ENCODE data around the gene LZTR1. TPM values are rescaled to one million over a fixed set of nuclear protein-coding genes. Genes with fewer than 3 reads are reported as not detected.
"Not testable (repeated sequence)": the region's sequence is repeated elsewhere in the genome, so short reads cannot be mapped to it uniquely, and the experiment has no call there.

Gene LZTR1
- total RNA-seq, 3 donors from 2014 or later, result 37.6 to 59.0 (median 46.2) TPM

DNA sequence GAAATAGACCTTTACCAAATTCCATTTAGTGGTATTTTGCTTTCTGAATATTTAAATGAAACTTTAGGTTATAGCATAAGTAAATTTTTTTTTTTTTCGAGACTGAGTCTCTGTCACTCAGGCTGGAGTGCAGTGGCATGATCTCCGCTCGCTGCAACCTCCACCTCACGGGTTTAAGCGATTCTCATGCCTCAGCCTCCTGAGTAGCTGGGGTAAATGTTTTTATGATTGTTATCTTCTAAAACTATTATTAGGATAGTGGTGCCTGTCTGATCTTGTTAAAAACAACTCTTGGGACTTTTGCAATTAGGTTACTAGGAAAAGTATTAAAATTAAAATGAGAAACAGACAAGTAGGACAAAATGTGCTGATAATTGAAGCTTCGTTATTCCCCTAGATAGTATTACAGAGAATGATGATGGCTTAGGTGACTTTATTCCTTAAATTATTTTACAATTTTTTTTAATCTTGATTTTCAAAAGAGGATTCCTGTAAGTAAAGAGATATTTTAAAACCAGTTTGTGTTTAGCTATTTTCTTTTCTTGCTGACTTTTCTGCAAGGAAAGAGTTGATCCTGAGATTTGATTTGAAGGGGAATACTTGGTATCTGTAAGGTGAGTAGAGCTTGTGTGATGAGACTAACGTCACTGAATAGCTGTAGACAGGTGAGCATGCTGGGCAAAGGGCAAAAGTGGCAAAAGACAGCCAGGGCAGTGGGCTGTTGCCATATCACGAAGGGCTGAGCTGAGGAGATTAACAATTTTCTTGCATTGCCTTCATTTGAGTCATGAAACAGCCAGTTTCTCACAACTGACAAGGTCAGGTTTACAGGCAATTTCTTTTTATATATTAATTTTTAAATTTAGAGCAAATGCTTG is 44.1 kb upstream of the LZTR1 start:
- TF ChIP-seq POLR2A (IDR thresholded peaks at IDR 0.05), result no peak
- TF ChIP-seq POLR2AphosphoS5 (IDR thresholded peaks at IDR 0.05), result no peak
- TF ChIP-seq, protein P1, sequence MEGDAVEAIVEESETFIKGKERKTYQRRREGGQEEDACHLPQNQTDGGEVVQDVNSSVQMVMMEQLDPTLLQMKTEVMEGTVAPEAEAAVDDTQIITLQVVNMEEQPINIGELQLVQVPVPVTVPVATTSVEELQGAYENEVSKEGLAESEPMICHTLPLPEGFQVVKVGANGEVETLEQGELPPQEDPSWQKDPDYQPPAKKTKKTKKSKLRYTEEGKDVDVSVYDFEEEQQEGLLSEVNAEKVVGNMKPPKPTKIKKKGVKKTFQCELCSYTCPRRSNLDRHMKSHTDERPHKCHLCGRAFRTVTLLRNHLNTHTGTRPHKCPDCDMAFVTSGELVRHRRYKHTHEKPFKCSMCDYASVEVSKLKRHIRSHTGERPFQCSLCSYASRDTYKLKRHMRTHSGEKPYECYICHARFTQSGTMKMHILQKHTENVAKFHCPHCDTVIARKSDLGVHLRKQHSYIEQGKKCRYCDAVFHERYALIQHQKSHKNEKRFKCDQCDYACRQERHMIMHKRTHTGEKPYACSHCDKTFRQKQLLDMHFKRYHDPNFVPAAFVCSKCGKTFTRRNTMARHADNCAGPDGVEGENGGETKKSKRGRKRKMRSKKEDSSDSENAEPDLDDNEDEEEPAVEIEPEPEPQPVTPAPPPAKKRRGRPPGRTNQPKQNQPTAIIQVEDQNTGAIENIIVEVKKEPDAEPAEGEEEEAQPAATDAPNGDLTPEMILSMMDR (IDR thresholded peaks at IDR 0.05), result no peak
- Histone ChIP-seq H3K4me3 (no peak overlapping the region), H3K27me3 (no peaks in the 10 kb centered on the region), H3K36me3 (no peaks in the 10 kb centered on the region), H3K27ac (peak overlapping the region; percentile 66 to 68), H3K9me3 (no peaks in the 10 kb centered on the region), H3K4me1 (peaks cover 0 to 3% of the 10 kb centered on the region in 2 donors)
- DNase-seq (ENCODE audit: low spot score in 2 of 2), result no peak
- intact Hi-C loops (cut with DNase I; ENCODE audit: low total_unique reads), result no loop called here

DNA sequence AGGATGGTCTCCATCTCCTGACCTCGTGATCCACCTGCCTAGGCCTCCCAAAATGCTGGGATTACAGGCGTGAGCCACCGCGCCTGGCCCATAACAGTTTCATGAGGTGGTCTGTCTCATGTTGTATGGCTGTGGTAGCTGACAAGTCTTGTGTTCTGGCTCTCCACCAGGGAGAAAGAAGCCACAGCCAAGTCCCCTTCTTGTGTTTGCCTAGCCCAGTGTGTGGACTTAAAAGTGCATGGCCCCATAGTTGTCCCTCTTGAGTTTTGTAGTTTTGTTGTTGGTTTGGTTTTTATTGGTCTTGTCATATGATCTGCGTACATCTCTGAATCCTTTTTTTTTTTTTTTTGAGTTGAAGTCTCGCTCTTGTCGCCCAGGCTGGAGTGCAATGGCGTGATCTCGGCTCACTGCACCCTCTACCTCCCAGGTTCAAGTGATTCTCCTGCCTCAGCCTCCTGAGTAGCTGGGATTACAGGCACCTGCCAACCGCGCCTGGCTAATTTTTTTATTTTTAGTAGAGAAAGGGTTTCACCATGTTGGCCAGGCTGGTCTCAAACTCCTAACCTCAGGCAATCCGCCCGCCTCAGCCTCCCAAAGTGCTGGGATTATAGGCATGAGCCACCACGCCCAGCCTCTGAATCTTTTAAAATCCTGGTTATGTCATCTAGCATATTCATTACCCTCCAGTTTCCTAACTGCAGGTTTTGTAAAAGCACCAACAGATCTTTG is 42.5 kb upstream of the LZTR1 start:
- H3K4me3 ChIP-seq; intact Hi-C loops (cut with DNase I; ENCODE audit: low total_unique reads); H3K27me3 ChIP-seq; DNase-seq (ENCODE audit: low spot score in 2 of 2); H3K4me1 ChIP-seq; H3K9me3 ChIP-seq; H3K36me3 ChIP-seq: not testable (repeated sequence)
- peak overlapping the region in 1 of 2 donors; percentile 36 for H3K27ac ChIP-seq

DNA sequence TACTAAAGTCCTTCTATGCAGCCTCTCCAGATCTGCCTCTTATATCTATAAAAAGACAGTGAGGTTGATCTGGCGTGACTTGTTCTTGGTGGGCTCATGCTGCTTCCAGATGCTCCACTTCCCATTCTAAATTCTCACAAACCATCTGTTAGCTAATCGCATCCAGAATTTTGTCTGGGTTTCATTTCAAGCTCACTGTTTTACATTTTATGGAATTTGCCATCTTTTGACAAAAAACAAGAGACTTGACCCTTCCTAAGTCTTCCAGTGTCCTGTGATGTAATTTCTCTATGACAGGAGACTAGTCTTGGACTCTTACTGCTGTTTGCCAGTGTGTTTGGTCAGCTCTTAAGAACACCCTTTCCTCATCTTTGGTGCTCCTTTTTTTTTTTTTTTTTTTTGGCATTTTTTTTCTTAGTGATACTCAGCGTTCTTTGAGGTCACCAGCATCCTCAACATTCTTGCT is 41.9 kb upstream of the LZTR1 start:
- H3K36me3 ChIP-seq, result no peaks in the 10 kb centered on the region
- H3K27me3 ChIP-seq, result no peaks in the 10 kb centered on the region
- no peak for DNase-seq (ENCODE audit: low spot score in 2 of 2)
- H3K4me1 ChIP-seq, result peaks cover 0 to 3% of the 10 kb centered on the region in 2 donors
- TF ChIP-seq POLR2AphosphoS5 (IDR thresholded peaks at IDR 0.05) (no peak), POLR2A (IDR thresholded peaks at IDR 0.05) (no peak)
- peak overlapping the region in 1 of 2 donors; percentile 32 for H3K27ac ChIP-seq
- no peaks in the 10 kb centered on the region for H3K9me3 ChIP-seq
- intact Hi-C loops (cut with DNase I; ENCODE audit: low total_unique reads), result no loop called here
- H3K4me3 ChIP-seq, result no peak overlapping the region

DNA sequence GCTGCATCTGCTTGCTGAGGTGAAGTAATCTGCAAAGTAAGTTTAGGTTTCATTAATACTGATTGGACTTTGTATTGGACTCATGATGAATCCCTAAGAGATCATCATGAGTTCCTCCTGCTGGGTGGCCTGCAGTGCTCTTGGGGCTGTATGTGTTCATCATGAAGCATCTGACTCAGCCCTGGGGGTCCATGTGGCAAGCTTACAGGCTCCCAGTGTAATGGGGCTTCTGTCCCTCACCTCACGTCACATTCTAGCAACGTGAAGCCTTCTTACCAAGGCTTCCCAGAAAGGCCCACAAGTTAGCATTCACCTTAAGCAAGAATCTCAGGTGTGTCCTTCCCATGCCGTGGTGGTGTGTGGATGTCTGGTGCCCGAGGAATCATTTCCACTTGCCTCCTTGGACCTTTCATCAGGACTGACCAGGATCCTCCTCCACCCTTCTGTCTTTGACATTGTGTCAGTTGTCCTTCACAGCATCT is 41.2 kb upstream of the LZTR1 start:
- TF ChIP-seq POLR2A (IDR thresholded peaks at IDR 0.05) (no peak), POLR2AphosphoS5 (IDR thresholded peaks at IDR 0.05) (no peak)
- TF ChIP-seq, protein P1 (IDR thresholded peaks at IDR 0.05), result no peak
- no peak for DNase-seq (ENCODE audit: low spot score in 2 of 2)
- H3K27me3 ChIP-seq, result no peaks in the 10 kb centered on the region
- intact Hi-C loops (cut with DNase I; ENCODE audit: low total_unique reads), result no loop called here
- no peaks in the 10 kb centered on the region for H3K36me3 ChIP-seq
- H3K4me1 ChIP-seq, result peaks cover 0 to 3% of the 10 kb centered on the region in 2 donors
- no peak overlapping the region for H3K4me3 ChIP-seq
- peak overlapping the region in 1 of 2 donors; percentile 51 for H3K27ac ChIP-seq
- no peaks in the 10 kb centered on the region for H3K9me3 ChIP-seq

DNA sequence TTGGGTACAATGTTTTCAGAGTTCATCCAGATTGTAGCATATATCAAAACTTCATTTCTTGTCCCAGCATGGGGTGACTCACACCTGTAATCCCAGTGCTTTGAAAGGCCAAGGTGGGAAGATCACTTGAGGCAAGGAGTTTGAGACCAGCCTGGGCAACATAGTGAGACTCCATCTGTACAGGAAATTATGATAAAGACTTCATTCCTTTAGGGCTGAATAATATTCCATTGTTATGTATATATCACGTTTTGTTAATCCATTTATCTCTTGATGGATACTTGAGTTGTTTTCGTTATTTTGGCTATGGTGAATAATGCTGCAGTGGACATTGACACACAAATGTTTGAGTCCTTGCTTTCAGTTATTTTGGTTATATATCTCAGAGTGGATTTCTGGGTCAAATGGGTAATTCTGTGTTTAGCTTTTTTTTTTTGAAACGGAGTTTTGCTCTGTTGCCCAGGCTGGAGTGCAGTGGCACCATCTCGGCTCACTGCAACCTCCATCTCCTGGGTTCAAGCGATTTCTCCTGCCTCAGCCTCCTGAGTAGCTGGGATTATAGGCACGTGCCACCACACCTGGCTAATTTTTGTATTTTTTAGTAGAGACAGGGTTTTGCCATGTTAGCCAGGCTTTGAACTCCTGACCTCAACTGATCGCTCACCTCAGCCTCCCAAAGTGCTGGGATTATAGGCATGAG is 39.7 kb upstream of the LZTR1 start:
- H3K27ac ChIP-seq; intact Hi-C loops (cut with DNase I; ENCODE audit: low total_unique reads); H3K4me1 ChIP-seq; H3K4me3 ChIP-seq; H3K9me3 ChIP-seq; H3K27me3 ChIP-seq; H3K36me3 ChIP-seq; DNase-seq (ENCODE audit: low spot score in 2 of 2): not testable (repeated sequence)

DNA sequence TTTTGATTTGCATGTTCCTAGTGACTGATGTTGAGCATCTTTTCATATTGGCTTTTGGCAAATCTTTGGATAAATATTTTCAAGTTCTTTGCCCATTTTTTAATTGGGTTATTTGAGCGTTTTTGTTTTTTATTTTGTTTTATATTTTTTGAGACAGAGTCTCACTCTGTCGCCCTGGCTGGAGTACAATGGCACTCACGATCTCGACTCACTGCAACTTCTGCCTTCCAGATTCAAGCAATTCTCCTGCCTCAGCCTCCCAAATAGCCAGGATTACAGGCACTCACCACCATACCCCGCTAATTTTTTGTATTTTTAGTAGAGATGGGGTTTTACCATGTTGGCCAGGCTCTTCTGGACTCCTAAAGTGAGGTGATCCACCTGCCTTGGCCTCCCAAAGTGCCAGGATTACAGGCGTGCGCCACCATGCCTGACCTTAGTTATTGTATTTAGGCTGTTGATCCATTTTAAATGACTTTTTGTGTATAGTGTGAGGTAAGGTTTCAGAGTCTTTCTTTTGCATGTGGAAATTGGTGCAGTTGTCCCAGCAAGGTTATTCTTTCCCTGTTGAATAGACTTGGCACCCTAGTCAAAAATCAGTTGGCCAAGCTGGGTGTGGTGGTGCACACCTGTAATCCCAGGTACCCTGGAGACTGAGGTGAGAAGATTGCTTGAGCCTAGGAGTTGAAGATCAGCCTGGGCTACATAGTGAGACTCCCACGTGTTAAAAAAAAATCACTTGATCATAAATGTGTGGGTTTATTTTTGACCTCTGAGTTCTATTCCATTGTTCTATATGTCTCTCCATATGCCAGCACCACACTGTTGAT is 38.8 kb upstream of the LZTR1 start:
- intact Hi-C loops (cut with DNase I; ENCODE audit: low total_unique reads), result no loop called here
- peaks cover 0 to 3% of the 10 kb centered on the region in 2 donors for H3K4me1 ChIP-seq
- no peak for DNase-seq (ENCODE audit: low spot score in 2 of 2)
- TF ChIP-seq, protein P1 (IDR thresholded peaks at IDR 0.05), result no peak
- TF ChIP-seq POLR2AphosphoS5 (IDR thresholded peaks at IDR 0.05) (no peak), POLR2A (IDR thresholded peaks at IDR 0.05) (no peak)
- no peaks in the 10 kb centered on the region for H3K9me3 ChIP-seq
- no peaks in the 10 kb centered on the region for H3K36me3 ChIP-seq
- no peaks in the 10 kb centered on the region for H3K27me3 ChIP-seq
- H3K27ac ChIP-seq, result no peak overlapping the region
- no peak overlapping the region for H3K4me3 ChIP-seq
